ENCODE data around the gene HS2ST1.

DNA sequence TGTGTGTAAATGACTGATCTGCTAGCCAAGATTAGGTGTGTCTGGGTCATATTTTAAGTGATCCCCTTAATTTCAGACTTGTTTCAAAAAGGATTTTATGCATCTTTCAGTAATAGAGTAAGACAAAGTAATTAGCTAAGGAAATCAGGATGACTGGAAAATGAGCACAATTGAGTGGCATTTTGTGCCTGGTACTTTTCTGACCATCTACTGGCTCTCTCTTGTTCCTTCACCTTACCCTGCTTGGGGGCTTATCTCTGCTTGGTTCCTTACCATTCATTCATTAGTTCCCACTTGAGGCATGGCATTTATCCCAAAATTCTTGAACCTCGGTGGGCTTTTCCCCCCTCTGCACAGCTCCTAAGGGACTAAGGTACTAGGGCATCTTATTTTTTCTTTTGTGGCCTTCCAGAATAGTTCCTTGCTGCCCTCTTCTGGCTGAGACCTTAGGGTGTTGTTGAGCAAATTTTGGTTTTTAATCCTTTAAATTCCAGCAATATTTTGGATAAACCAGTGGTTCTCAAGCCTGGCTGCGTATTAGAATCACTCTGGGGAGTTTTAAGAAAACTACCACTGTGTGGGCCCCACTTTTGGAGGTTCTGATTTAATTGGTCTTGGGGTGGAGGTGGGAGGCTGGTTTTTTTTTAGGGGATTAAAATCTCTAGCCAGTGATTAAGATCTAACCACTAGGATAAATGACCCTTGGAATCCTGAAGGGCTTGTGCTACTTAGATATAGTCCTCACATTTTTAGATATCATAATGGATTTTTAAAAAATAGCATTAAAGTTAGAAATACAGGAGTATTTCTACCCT lies 50.8 kb downstream of the HS2ST1 start:
- TF ChIP-seq, protein P1, sequence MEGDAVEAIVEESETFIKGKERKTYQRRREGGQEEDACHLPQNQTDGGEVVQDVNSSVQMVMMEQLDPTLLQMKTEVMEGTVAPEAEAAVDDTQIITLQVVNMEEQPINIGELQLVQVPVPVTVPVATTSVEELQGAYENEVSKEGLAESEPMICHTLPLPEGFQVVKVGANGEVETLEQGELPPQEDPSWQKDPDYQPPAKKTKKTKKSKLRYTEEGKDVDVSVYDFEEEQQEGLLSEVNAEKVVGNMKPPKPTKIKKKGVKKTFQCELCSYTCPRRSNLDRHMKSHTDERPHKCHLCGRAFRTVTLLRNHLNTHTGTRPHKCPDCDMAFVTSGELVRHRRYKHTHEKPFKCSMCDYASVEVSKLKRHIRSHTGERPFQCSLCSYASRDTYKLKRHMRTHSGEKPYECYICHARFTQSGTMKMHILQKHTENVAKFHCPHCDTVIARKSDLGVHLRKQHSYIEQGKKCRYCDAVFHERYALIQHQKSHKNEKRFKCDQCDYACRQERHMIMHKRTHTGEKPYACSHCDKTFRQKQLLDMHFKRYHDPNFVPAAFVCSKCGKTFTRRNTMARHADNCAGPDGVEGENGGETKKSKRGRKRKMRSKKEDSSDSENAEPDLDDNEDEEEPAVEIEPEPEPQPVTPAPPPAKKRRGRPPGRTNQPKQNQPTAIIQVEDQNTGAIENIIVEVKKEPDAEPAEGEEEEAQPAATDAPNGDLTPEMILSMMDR (IDR thresholded peaks at IDR 0.05; ENCODE audit: low read length), result peak; percentile 85
- TF ChIP-seq EZH2 (IDR thresholded peaks at IDR 0.05; ENCODE audit: borderline replicate concordance, low read length), result no peak

Measured in OCI-LY1 (cell line).